ENCODE results near the gene CEP162.
"Not testable (repeated sequence)": the region's sequence is repeated elsewhere in the genome, so short reads cannot be mapped to it uniquely, and the experiment has no call there.

- not testable (repeated sequence) for TF ChIP-seq EZH2 (IDR thresholded peaks at IDR 0.05)
- TF ChIP-seq, protein P1, sequence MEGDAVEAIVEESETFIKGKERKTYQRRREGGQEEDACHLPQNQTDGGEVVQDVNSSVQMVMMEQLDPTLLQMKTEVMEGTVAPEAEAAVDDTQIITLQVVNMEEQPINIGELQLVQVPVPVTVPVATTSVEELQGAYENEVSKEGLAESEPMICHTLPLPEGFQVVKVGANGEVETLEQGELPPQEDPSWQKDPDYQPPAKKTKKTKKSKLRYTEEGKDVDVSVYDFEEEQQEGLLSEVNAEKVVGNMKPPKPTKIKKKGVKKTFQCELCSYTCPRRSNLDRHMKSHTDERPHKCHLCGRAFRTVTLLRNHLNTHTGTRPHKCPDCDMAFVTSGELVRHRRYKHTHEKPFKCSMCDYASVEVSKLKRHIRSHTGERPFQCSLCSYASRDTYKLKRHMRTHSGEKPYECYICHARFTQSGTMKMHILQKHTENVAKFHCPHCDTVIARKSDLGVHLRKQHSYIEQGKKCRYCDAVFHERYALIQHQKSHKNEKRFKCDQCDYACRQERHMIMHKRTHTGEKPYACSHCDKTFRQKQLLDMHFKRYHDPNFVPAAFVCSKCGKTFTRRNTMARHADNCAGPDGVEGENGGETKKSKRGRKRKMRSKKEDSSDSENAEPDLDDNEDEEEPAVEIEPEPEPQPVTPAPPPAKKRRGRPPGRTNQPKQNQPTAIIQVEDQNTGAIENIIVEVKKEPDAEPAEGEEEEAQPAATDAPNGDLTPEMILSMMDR (IDR thresholded peaks at IDR 0.05) = not testable (repeated sequence)
These were observed 94.1 kb downstream of the CEP162 start for GRCh38 chr6:84133385-84133784.

All from neural progenitor cell (in vitro differentiated cells).